NCI-H82 (cell line): Measurements from ENCODE around the gene APOBEC3F.
"Not testable (repeated sequence)": the region's sequence is repeated elsewhere in the genome, so short reads cannot be mapped to it uniquely, and the experiment has no call there.

Source experiments
- DNase-seq: peaks from one replicate; lab custom pipeline; 2025; lab: John Stamatoyannopoulos, UW

APOBEC3F gene

DNA sequence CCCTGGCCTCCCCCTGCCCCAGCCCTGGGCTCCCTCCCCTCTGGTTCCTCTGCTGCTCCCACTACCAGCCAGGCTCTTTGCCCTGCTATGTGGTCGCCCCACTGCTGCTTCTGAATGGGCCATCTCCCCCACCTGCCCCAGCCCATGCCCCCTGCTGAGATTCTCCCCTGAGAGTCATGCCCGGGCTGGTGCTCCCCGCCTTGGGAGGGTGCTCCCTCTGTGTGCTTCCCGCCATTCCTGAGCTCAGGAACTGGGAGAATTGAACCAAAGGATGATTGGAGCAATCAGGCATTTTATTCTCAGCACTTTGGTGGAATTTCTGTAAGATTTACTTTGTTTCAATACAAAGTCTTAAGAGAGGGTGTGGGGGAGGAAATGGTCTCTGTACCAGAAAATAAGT lies 12.9 kb upstream of the APOBEC3F start:
- no peak for DNase-seq

DNA sequence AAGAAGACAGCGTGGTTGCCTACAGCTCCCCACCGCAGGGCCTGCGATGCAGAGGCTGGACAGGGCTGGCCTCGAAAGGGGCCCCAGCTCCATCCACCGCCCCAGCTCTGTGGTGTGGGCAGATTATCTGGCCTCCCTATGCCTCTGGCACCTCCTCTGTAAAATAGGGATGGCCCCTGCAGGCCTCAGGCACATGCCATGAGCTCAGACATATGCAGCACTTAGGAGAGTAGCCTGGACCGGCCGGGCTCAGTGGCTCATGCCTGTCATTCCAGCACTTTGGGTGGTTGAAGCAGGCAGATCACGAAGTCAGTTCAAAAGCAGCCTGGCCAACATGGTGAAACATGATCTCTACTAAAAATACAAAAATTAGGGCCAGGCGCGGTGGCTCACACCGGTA lies 12.4 kb upstream of the APOBEC3F start:
- DNase-seq = no peak

DNA sequence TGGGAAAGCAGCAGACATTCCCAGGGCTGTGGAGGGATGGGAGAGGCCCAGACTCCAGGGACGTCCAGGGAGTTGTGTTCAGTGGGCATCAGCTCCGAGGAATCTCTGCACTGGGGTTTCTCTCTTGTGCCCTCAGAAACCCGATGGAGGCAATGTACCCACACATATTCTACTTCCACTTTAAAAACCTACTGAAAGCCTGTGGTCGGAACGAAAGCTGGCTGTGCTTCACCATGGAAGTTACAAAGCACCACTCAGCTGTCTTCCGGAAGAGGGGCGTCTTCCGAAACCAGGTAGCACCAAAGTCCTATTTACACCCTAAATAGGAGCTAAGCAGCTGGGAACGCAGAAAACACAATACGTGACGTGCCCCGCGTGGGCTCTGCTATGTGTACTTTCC lies 11.4 kb upstream of the APOBEC3F start:
- DNase-seq = no peak

DNA sequence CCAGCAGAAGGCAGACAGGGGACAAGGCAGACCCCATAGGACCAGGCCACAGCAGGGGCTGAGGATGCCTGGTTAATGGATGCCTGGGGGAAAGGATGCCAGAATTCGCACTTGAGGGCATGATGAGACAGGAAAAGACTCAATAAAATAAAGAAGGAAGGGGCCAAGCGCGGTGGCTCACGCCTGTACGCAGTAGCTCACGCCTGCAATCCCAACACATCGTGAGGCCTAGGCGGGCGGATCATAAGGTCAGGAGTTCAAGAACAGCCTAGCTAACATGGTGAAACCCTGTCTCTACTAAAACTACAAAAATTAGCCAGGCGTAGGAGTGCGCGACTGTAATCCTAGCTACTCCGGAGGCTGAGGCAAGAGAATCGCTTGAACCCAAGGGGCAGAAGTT lies 10.0 kb upstream of the APOBEC3F start:
- DNase-seq = no peak

DNA sequence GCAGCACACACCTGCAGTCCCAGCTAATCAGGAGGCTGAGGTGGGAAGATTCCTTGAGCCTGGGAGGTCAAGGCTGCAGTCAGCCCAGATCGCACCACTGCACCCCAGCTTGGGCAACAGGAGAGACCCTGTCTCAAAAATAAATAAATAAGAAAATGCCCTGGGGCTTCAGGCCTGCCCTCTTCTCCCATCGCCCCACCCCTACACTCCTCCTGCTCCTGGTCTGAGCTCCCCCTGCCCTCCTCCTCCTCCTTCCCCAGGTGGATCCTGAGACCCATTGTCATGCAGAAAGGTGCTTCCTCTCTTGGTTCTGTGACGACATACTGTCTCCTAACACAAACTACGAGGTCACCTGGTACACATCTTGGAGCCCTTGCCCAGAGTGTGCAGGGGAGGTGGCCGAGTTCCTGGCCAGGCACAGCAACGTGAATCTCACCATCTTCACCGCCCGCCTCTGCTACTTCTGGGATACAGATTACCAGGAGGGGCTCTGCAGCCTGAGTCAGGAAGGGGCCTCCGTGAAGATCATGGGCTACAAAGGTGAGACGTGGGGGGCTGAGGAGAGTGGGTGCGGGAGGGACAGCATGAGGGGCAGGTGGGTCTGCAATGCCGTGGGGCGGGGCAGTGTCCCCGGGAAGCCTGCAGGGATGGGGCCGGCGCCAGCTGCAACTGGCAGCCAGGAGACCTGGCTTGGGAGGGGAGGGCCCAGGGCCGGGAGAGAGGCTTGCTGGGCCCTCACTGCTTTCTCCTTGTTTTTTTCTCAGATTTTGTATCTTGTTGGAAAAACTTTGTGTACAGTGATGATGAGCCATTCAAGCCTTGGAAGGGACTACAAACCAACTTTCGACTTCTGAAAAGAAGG lies 9.0 kb upstream of the APOBEC3F start:
- DNase-seq = not testable (repeated sequence)

DNA sequence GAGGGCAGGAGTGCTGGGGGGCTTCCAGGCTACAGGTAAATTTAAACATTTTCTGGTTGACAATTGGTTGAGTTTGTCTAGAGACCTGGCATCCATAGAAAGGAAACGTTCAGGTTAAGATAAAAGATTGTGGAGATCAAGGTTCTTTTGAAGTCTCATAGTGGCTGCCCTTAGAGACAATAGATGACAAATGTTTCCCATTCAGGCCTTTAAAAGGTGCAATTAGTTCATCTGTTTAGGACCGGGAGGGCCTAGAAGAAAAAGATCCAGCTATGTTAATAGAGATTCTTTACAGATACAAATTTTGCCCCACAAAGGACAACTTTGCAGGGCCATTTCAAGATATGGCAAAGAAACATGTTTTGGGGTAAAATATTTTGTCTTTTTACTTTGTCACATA lies 3.6 kb upstream of the APOBEC3F start:
- DNase-seq = not testable (repeated sequence)

DNA sequence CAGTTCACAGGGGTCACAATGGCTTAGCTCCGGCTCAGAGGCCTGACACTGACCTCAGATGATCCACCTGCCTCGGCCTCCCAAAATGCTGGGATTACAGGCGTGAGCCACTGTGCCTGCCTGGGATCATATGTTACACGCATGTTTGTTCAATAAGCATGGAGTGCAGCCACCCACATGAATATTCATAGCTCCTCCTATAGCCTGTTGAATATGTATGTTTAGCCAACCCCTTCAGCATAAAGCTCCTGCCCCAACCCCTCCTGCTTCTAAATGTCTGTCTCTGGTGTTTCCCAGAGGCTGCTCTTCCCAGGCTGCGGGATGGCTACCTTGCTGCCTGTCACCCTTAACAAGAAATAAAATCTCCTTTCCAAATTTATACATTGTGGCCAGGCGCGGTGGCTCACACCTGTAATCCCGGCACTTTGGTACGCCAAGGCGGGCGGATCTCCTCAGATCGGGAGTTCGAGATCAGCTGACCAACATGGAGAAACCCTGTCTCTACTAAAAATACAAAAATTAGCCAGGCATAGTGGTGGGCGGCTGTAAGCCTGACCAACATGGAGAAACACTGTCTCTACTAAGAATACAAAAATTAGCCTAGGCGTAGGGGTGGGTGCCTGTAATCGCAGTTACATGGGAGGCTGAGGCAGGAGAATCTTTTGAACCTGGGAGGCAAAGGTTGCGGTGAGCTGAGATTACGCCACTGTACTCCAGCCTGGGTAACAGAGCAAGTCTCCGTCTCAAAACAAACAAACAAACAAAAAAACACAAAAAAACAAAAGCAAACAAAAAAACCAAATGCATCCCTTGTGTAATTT lies 1.1 kb upstream of the APOBEC3F start:
- DNase-seq = no peak

DNA sequence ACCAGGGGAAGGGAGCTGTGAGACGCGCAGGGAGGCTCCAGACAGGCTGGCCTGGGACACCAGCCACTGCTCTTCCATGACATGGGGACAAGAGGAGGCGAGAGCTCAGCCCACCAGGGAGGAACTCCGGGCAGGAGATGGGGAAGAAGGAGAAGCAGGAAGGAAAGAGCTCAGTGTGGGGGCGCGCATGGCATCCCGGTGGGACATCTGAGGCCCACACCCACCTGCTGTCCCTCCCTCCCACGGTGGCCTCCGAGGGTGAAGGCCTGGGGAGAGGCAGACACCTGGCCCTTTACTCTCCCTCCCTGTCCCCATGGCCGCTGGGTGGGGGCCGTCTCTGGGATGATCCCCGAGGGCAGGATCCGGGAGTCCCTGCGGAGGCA lies 518 bp upstream of the APOBEC3F start:
- not testable (repeated sequence) for DNase-seq

DNA sequence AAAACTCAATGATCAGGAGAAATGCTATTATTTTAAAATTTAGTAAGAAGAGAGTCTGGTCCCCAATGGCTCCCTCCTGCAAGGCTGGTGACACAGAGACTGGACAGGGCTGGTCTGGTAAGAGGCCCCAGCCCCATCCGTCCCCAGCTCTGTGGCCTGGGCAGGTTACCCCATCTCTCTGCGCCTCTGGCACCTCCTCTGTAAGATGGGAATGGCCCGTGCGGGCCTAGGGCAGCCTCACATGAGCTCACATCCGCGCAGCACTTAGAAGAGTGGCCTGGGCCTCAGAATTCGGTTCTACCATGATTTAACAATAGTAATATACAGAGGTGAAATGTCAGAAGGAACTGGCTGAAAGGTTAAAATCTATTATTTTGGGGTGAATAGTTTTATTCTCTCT lies 1.2 kb downstream of the APOBEC3F start:
- DNase-seq = no peak

DNA sequence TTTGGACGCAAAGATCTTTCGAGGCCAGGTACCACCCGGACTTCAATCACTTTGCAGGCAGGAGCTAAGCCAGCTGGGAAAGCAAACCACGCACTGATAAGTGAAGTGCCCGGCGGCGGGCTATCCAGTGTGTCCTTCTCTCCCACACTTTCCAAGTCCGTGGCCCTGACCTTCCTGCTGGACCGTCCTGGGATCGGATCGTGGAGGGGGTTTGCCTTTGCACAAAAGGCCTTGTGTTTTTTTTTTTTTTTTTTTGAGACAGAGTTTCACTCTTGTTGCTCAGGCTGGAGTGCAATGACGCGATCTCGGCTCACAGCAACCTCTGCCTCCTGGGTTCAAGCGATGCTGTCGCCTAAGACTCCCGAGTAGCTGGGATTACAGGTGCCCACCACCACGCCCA lies 2.4 kb downstream of the APOBEC3F start:
- not testable (repeated sequence) for DNase-seq

DNA sequence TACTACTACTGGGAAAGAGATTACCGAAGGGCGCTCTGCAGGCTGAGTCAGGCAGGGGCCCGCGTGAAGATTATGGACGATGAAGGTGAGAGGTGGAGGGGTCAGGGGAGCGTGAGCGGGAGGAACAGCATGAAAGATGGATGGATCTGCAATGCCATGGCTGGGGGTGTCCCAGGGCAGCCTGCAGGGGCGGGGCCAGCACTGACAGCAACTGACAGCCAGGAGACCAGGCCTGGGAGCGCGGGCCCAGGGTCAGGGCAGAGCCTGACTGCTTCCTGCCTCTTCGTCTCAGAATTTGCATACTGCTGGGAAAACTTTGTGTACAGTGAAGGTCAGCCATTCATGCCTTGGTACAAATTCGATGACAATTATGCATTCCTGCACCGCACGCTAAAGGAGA lies 4.5 kb downstream of the APOBEC3F start:
- DNase-seq = not testable (repeated sequence)

DNA sequence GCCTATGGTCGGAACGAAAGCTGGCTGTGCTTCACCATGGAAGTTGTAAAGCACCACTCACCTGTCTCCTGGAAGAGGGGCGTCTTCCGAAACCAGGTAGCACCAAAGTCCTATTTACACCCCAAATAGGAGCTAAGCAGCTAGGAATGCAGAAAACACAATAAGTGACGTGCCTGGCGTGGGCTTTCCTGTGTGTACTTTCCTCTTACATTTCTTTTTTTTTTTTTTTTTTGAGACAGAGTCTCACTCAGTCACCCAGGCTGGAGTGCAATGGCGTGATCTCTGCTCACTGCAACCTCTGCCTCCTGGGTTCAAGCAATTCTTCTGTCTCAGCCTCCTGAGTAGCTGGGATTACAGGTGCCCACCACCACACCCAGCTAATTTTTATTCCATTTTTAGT lies 8.8 kb downstream of the APOBEC3F start:
- DNase-seq = not testable (repeated sequence)

DNA sequence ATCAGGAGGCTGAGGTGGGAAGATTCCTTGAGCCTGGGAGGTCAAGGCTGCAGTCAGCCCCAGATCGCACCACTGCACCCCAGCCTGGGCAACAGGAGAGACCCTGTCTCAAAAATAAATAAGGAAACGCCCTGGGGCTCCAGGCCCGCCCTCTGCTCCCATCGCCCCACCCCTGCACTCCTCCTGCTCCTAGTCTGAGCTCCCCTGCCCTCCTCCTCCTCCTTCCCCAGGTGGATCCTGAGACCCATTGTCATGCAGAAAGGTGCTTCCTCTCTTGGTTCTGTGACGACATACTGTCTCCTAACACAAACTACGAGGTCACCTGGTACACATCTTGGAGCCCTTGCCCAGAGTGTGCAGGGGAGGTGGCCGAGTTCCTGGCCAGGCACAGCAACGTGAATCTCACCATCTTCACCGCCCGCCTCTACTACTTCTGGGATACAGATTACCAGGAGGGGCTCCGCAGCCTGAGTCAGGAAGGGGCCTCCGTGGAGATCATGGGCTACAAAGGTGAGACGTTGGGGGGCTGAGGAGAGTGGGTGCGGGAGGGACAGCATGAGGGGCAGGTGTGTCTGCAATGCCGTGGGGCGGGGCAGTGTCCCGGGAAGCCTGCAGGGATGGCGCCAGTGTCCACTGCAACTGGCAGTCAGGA lies 11.3 kb downstream of the APOBEC3F start:
- not testable (repeated sequence) for DNase-seq

DNA sequence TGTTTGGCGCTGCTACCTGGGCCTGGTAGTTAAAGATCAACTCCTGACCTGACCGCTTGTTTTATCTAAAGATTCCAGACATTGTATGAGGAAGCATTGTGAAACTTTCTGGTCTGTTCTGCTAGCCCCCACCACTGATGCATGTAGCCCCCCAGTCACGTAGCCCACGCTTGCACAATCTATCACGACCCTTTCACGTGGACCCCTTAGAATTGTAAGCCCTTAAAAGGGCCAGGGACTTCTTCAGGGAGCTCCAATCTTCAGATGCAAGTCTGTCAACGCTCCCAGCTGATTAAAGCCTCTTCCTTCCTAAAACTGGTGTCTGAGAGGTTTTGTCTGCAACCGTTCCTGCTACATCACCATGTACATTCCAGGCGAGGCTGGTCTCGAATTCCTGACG lies 15.0 kb downstream of the APOBEC3F start:
- DNase-seq = no peak

DNA sequence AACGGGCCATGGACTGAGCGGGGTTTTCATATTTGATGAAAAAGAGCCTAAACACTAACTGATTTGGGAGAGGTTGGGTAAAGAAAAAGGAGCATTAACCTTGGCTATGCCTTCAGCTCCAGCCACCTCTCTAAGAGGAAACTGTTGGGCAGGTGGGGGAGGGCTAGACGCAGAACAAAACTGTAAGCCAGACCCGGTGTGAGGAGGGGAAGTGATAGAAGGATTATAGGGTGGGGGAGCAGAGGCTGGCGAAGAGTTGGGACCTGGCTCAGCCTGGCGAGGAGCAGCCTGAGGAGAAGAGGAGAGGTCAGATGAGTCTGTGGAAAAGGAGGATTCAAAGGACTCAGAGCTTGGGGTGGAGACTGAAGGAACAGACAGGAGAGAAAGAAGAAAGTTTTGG lies 20.6 kb downstream of the APOBEC3F start:
- peak; percentile 19 for DNase-seq

DNA sequence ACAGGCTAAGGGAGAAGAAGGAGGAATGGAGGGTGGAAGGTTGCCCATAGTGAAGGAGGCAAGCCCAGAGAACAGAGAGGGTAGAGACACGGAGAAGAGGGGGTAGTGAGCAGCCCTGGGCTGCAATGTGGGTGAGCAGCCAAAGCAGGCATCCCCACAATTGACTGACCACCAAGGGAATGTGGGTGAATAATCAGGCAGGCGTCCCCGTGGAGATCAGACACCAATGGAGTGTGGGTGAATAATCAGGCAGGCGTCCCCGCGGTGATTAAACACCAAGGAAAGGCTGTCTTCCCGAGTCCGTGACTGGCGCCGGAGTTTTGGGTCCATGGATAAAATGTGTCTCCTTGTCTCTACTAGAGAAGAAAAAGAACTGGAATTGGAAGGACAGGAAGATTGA lies 21.3 kb downstream of the APOBEC3F start:
- not testable (repeated sequence) for DNase-seq

DNA sequence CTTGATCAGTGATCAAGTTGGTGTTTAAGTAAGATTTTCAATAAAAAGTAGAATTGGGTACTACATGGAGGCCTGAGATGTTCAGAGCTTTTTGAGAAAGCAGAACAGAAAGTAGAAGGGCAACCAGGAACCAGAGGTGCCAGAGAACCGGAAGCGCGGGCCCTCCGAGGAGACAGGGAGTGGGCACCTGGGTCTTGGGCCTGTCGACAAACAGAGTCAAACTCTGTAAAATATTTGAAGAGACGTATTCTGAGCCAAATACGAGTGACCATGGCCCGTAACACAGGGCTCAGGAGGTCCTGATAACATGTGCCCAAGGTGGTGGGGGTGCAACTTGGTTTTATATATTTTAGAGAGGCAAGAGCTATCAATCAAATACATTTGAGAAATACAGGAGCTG lies 23.2 kb downstream of the APOBEC3F start:
- not testable (repeated sequence) for DNase-seq

DNA sequence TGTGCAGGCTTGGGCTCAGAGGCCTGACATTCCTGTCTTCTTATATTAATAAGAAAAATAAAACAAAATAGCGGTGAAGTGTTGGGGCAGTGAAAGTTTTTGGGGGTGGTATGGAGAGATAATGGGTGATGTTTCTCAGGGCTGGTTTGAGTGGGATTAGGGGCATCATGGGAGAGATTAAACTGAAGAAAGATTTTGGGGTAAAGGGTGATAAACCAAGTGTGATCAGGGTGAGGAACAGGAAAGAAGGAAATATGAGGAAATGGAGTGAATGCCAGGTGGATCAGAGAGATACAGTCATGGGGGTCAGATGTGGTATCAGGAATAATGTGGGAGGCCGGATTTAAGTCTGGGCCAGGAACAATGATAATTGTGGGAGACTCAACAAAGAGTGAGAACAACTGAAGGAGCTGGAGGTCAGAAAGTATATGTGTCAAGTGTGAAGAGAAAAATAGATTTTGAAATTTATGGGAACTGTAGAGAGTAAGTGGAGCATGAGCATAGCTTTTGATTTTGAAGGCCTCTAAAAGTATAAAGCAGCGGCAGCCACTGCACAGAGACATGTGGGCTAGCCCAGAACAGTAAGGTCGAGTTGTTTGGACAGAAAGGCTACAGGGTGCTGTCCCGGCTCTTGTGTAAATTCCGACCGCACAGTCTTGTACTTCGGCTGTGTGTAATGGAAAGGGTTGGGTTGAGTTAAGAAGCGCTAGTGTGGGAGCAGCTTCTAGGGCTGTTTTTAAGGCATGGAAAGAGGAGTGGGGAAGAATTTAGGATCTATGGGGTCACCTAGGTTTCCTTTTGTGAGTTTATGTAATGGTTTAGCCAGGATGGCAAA lies 26.0 kb downstream of the APOBEC3F start:
- not testable (repeated sequence) for DNase-seq

DNA sequence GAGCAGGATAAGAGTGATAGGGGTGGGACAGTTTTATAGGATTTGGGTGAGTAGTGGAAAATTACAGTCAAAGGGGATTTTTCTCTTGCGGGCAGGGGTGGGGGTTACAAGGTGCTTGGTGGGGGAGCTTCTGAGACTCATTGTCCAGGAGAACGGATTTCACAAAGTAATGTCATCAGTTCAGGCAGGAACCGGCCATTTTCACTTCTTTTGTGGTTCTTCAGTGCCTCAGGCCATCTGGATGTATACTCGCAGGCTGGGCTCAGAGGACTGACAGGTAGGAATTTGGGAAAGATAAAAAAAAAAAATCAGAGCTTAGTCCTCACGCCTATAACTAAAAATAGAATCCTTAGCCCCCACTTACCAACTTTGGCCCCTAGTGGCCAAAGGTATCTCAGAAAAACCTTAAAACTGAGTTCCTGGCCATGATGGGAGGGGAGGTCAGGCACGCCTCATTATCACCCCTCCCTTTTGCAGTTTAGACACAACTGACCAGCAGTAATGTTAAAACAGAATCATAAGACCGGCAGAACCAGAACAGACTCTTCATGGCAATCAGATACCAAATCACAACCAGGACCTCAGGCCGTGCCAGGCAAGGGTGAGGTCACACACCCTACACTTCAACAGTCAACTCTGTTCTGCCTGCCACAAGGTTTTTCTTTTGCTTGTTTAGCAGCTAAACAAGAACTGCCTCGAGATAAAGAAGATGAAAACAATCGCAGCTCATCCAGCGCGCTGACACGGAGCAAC lies 27.5 kb downstream of the APOBEC3F start:
- DNase-seq = no peak

DNA sequence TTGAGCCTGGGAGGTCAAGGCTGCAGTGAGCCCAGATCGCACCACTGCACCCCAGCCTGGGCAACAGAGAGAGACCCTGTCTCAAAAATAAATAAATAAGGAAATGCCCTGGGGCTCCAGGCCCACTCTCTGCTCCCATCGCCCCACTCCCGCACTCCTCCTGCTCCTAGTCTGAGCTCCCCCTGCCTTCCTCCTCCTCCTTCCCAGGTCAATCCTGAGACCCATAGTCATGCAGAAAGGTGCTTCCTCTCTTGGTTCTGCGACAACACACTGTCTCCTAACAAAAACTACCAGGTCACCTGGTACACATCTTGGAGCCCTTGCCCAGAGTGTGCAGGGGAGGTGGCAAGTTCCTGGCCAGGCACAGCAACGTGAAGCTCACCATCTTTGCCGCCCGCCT lies 29.5 kb downstream of the APOBEC3F start:
- DNase-seq = no peak

DNA sequence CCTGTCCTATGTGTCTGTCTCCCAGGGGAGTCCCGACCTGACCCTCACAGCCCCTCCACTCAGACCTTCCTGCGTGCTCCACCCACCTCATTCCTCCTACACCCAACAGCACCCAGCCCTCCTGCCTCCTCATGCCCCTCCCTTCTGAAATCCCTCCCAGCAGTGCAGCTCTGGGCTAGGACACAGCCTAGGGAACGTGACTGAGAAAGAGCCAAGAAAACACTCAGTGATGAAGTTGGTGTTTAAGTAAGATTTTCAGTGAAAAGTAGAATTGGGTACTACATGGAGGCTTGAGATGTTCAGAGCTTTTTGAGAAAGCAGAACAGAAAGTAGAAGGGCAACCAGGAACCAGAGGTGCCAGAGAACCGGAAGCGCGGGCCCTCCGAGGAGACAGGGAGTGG lies 31.9 kb downstream of the APOBEC3F start:
- not testable (repeated sequence) for DNase-seq
